Superior temporal gyrus (tissue), 1 donor: Measurements from ENCODE around the gene CLSTN3.
A peak's percentile ranks its signal among the peaks of the same experiment; 100 is the strongest.

Experiments
- DNase-seq: peaks from one replicate; pipeline ENCODE4 v3.0.0-alpha.2; 2016; ENCODE audit errors: extremely low spot score

Gene CLSTN3

DNA sequence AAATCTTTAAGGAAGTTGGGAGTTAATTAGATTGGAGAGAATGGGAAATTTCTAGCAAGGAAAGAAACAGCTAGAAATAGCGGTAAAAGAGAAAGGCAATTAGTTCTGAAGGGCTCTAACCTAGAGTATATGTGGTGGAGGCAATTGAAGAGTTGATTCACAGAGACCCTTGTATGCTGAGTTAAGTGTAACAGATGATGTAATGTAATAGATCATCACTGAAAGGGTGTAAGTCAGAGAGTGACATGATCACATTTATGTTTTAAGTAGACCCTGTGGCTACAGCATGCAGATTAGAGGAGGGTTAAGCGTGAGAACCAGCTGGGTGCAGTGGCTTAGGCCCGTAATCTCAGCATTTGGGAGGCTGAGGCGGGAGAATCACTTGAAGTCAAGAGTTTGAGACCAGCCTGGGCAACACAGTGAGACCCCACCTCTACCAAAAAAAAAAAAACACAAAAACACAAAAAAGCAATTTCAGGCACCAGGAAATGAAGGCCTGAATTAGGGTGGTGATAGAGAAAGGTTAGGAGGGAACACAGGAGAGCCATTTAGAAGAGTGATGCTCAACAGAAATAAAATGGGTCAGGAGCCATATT lies 4.4 kb upstream of the CLSTN3 start:
- DNase-seq, result no peak

DNA sequence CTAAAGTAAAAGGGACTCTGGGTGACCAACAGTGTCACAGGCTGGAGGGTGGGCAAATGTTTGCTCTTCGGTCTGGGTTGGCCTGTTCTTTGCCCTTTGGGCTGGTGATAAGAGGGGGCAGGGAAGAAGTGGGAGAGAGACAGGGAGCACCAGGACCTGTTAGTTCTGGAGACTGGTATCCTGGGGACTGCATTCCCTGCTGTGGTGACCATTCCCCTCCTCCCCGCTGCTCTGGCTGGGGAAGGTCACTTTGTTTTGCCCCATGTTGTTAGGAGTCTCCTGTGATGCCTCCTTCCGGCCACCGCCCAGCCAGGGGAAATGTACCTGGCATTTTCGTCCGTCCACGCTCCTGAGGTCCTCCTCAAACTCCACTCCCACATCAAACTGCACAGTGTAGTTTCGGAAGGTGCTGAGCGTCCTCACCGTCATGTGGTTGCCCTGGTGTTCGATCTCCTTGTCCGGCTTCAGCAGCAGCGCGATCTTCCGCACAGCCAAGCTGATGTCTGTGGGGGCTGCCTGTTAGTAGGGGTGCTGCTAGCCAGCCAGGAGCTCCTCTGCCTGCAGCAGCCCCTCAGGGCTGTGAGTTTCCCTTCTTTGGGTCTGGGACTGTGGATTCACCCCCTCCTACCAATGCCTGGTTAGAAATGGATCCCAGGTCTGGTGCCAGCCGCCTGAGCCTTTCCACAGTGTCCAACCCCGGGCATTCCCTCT lies 2.1 kb upstream of the CLSTN3 start:
- DNase-seq, result no peak

DNA sequence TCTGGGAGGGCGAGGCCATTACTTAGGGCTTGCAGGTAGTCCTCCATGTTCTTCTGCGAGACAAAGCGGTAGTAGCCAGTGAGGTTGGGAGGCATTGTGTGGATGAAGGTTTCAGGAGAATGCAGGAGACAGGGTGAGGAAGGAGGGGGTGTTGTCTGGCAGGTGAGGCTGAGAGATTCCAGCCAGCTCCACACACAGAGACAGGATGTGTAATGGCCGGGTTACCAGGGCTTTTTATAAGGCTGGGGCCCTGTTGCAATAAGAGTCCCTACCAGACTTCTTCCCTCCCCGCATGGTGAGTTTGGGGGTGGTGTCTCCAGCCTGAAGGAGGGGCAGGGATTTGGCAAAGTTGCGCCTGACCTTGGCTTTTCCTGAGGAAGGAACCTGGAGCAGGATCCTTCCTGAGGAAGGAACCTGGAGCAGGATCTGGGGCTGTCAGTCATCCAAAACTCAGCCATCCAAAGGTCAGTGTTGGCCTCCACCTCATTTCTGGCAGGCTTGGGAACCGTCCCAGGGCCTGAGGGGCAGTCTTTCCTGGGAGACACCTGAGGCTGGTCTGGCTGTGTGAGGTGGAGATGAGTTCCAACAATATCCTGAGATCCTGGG lies 1.4 kb upstream of the CLSTN3 start, which contains the start of gene RBP5:
RBP5 (minus strand) TSS at position 209 of the 606 bp plus-strand sequence; CDS start at position 95, 114 bp downstream.
- no peak for DNase-seq

- DNase-seq, result no peak
Observed at GRCh38 chr12:7129287-7129871, 792 bp upstream of the CLSTN3 start.

DNA sequence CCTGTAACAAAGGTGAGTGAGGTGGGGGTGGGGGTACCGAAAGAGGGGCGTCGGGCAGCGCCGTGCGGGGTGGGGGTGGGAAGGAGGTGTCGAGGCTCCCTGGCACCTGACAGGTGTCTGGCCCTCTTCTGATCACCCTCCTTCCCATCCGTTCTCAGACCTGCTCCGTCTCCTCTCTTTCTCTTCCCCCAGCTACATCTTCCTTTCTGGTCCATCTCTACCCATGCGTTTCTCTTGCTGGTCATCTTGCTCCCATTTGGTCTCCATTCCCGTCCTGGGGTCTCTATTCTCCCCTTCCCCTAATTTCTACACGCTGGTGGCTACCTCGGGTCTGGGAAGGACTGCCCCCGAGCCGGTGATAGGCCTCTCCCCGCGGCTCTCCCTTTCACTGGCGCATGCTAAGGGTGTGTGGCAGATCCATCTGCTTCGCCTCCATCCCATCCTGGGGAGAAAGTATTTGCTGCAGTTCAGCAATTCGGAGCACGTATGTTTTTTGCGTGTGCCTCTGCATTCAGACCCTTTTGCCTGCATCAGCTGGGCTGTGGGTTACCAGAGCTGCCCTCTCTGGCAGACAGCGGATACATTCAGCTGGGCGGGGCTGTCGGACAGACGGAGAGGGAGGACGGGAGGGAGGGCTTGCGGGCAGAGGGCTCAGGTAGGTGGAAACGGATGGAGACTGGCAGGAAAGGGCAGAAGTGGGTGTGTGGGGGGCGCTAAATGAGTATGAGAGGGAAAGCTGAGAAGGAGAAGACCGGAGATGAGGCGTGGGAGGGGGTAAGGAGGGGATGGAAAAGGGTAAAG lies 730 bp downstream of the CLSTN3 start:
- DNase-seq, result no peak

- DNase-seq, result no peak
Observed at GRCh38 chr12:7131502-7131866, 1.3 kb downstream of the CLSTN3 start.

- no peak for DNase-seq
Observed at GRCh38 chr12:7134396-7135166, 4.4 kb downstream of the CLSTN3 start.

DNA sequence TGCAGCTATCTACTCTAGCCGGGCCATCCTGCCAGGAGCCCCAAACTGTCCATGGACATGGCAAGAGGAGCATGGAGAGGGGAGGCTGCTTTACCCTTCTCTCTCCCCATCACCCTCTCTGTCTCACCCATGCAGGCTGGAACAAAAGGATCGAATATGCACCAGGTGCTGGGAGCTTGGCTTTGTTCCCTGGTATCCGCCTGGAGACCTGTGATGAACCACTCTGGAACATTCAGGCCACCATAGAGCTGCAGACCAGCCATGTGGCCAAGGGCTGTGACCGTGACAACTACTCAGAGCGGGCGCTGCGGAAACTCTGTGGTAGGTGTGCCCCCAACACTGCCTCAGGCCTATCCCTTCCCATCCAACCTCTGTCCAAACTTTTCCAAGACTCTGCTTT lies 5.9 kb downstream of the CLSTN3 start:
- DNase-seq, result no peak

DNA sequence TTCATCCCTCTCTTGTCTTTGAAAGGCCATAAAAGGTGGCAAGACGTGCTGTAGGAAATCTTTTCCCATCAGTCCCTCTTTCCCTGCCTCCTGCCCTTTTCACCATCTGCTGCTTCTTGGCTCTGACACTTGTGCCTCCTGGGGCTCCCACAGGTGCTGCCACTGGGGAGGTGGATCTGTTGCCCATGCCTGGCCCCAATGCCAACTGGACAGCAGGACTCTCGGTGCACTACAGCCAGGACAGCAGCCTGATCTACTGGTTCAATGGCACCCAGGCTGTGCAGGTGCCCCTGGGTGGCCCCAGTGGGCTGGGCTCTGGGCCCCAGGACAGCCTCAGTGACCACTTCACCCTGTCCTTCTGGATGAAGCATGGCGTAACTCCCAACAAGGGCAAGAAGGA lies 6.5 kb downstream of the CLSTN3 start:
- DNase-seq, result no peak

GRCh38 chr12:7137908-7138307 lies 7.7 kb downstream of the CLSTN3 start:
- DNase-seq, result no peak

DNA sequence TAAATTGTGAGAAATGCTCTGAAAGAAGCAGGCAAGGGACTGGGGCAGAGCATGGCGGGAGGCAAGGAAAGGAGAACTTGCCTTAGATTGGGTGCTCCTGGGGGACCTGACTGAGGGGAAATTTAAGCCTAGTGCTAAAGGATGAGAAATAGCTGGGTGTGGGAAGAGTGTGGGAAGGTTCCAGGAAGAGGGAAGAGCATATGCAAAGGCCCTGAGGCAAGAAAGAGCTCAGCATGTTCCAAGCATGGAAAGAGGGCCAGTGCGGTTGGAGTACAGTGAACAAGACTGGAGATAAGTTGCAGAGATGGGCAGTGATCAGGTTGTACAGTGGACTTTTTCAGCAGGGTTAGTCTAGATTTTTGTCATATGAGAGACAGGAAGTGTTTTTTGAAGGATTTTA lies 9.0 kb downstream of the CLSTN3 start:
- DNase-seq, result no peak

- no peak for DNase-seq
Observed at GRCh38 chr12:7141351-7142005, 11.3 kb downstream of the CLSTN3 start.

DNA sequence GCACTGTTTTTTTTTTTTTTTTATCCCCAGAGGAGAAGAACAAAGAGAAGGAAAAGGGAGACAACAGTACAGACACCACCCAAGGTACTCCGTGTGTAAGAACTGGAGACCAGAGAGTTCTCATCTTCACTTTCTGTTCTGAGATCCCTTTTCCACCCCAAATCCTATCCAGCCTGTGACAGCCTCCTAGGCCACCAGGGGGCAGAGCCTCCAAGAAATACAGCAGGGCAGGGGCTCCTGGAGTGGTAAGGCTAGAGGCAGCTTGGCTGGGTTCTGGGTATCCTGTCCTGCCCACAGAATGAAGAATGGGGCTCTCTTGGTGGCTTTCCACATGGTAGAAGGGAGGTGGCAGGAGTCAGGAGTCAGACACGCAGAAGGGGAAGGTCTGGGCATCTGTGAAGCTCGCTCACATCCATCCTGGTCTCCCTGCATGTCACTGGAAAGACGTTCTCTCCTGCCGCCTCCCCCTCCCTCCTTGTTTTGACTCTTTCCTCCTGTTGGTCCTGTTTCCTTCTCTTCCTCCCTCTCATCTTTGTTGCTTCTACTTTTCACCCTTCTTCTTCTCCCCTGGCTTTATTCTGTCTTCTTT lies 12.0 kb downstream of the CLSTN3 start:
- no peak for DNase-seq

DNA sequence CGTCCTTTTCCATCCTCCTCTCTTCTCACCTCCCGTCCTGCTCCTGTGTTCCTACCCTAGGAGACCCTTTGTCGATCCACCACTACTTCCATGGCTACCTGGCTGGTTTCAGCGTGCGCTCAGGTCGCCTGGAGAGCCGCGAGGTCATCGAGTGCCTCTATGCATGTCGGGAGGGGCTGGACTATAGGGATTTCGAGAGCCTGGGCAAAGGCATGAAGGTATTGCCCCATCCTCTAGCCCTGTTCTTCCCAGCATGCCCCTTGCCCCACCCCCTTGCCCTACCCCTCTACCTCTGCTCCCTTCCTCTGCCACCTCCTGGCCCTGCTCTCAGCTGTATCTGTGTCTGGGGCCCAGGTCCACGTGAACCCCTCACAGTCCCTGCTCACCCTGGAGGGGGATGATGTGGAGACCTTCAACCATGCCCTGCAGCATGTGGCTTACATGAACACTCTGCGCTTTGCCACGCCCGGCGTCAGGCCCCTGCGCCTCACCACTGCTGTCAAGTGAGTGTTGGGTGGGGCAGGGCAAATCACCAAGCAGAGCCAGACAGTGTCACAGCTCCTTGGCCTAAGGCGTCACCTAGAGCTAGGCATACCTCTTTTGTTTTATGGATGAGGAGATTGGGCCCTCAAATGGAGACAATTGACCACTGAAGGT lies 12.8 kb downstream of the CLSTN3 start:
- DNase-seq, result no peak

DNA sequence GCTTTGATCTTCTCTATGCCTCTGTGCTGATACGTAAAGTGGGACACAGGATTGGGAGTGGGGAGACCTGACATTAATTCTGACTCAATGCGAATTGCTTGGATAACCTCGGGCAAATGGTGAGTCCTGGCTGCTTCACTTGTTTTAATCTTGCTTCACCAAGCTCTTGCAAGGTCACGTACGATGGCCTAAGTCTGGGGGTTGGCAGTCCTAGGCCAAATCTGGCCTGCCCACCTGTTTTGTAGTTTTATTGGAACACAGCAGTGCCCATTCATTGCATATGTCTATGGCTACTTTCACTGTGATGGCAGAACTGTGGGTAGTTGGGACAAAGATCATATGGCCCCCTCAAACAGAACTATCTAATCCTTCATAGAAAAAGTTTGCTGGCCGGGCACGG lies 13.4 kb downstream of the CLSTN3 start:
- DNase-seq, result no peak

- DNase-seq, result peak; percentile 82
Observed at GRCh38 chr12:7144414-7145120, 14.4 kb downstream of the CLSTN3 start.

GRCh38 chr12:7145671-7146070 lies 15.5 kb downstream of the CLSTN3 start:
- no peak for DNase-seq

GRCh38 chr12:7146228-7146627 lies 16.1 kb downstream of the CLSTN3 start:
- no peak for DNase-seq

DNA sequence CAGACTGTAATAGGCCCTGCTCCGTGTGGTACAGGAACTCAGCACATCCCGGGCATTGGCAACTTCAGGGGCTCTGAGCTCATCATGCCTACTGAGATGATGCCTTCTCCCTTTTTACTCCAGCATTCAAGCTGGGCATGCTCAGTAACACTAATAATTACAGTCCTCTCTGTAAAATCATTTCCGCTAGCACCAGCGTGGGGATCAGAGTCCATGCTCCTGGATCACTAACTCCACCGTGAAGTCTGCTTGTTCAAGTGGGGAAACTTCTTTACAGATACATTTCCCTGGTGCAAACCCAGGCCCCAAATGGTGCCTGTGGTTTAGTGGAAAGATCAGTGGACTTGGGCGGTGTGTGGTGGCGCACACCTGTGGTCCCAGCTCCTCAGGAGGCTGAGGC lies 16.7 kb downstream of the CLSTN3 start:
- DNase-seq, result no peak
